CD4-positive, alpha-beta T cell treated with Interleukin-15 for 1 hour (primary cell): Measurements from ENCODE around the gene MRPL53.
A peak's percentile ranks its signal among the peaks of the same experiment; 100 is the strongest.

Experiments used
- DNase-seq: peaks from one replicate; pipeline ENCODE4 v3.0.0-alpha.2; 2020

The MRPL53 gene

GRCh38 chr2:74472086-74472944 is at the start of gene MRPL53:
TSS of gene MRPL53 (minus strand) at chr2:74472680. CDS start at chr2:74472660, 20 bp downstream.
- DNase-seq = peak; percentile 95

- no peak for DNase-seq
These were observed 44.2 kb upstream of the MRPL53 start for GRCh38 chr2:74516650-74517049.

GRCh38 chr2:74515981-74516633 is 43.6 kb upstream of the MRPL53 start:
- DNase-seq = peak; percentile 79

- no peak for DNase-seq
These were observed 42.9 kb upstream of the MRPL53 start for GRCh38 chr2:74515271-74515980.

GRCh38 chr2:74514368-74515270 is 42.1 kb upstream of the MRPL53 start, which contains the start of gene TLX2:
TSS of gene TLX2 (plus strand) at chr2:74514450. CDS start at chr2:74514807, 357 bp downstream.
- DNase-seq = no peak

- no peak for DNase-seq
These were observed 41.3 kb upstream of the MRPL53 start for GRCh38 chr2:74513605-74514367.

GRCh38 chr2:74512744-74513604 is 40.5 kb upstream of the MRPL53 start:
- no peak for DNase-seq

GRCh38 chr2:74511104-74511989 is 38.9 kb upstream of the MRPL53 start:
- no peak for DNase-seq

- no peak for DNase-seq
These were observed 37.8 kb upstream of the MRPL53 start for GRCh38 chr2:74510272-74510671.

- DNase-seq = no peak
These were observed 35.5 kb upstream of the MRPL53 start for GRCh38 chr2:74507926-74508520.

- peak; percentile 98 for DNase-seq
These were observed 34.9 kb upstream of the MRPL53 start, which contains the start of gene PCGF1 for GRCh38 chr2:74507145-74507925. TSS of gene PCGF1 (minus strand) at chr2:74507695. CDS start at chr2:74507668, 27 bp downstream.

- DNase-seq = no peak
These were observed 33.2 kb upstream of the MRPL53 start for GRCh38 chr2:74505448-74506246.

- no peak for DNase-seq
These were observed 32.1 kb upstream of the MRPL53 start for GRCh38 chr2:74504591-74504990.

GRCh38 chr2:74503506-74504475 is 31.3 kb upstream of the MRPL53 start:
- DNase-seq = no peak

GRCh38 chr2:74502720-74503505 is 30.4 kb upstream of the MRPL53 start:
- DNase-seq = peak; percentile 78
